HepG2 (cell line): ENCODE data around the gene CHCHD3. TPM values are rescaled to one million over a fixed set of nuclear protein-coding genes. Genes with fewer than 3 reads are reported as not detected.

Source experiments
- ATAC-seq: fragments of 200-7000 bp; cut with Tn5 transposase; 3 replicates; pipeline ENCODE4 v1.9.1; 2020; ENCODE audit warnings: mild to moderate bottlenecking, moderate library complexity
- BruUV-seq: library from RNA; stranded (reverse); fragments of 400-500 nt; replicated peaks from 2 replicates; lab custom pipeline; 2021; lab: Mats Ljungman, UMichigan
- CTCF ChIA-PET: fragments of 300-600 bp; formaldehyde crosslinking; extraction: SDS; loops from one replicate; lab custom pipeline; 2021; ENCODE audit warnings: low total read pairs, inconsistent platforms, low intra/inter-chr PET ratio; lab: Yijun Ruan, JAX
- POLR2A ChIA-PET: fragments of 350-600 bp; sonication (Branson Sonifier 250); formaldehyde crosslinking; loops from one replicate; lab custom pipeline; 2020; ENCODE audit warnings: antibody characterized with exemption, inconsistent platforms; lab: Yijun Ruan, JAX
- DNase-seq: peaks from one replicate; pipeline ENCODE4 v3.0.0-alpha.2; 2015; ENCODE audit warnings: low spot score
- FAIRE-seq: peaks from 3 replicates; lab custom pipeline; 2011; peaks lifted over from hg19 to GRCh38; lab: Jason Lieb, UNC
- H2AFZ ChIP-seq: one replicate; pipeline ENCODE4 v1.6.1; 2011; ENCODE audit warnings: low read length, inconsistent platforms
- H3K27ac ChIP-seq: fragments of 300-600 bp; 3 replicates; pipeline ENCODE4 v1.8.0; 2011; ENCODE audit warnings: mixed run types, mild to moderate bottlenecking, mixed read lengths, low read length, inconsistent platforms; ENCODE audit not compliant: insufficient read depth; ENCODE audit errors: extremely low read length
- H3K27me3 ChIP-seq, 2 experiments: fragments of 200-600 bp in 1 of 2; 2 replicates in 1 of 2; 3 replicates in 1 of 2; pipeline versions ENCODE4 v1.6.0 to v1.8.0; 2011; ENCODE audit warnings: low read length in 2 of 2, mild to moderate bottlenecking in 2 of 2, moderate library complexity in 2 of 2, inconsistent platforms in 1 of 2; ENCODE audit not compliant: insufficient read depth in 2 of 2, control insufficient read depth in 1 of 2
- H3K36me3 ChIP-seq, 2 experiments: fragments of 200-600 bp in 1 of 2; replicated peaks in 1 of 2; 2 replicates in 1 of 2; 3 replicates in 1 of 2; pipeline versions ENCODE4 v1.5.1 to v1.8.0; 2011; ENCODE audit warnings: low read length in 2 of 2, inconsistent platforms in 1 of 2; ENCODE audit not compliant: insufficient read depth in 2 of 2, control insufficient read depth in 1 of 2
- H3K4me1 ChIP-seq: 2 replicates; pipeline ENCODE4 v1.5.1; 2012; ENCODE audit warnings: low read length, inconsistent platforms; ENCODE audit not compliant: insufficient read depth
- H3K4me2 ChIP-seq: 2 replicates; pipeline ENCODE4 v1.6.0; 2011; ENCODE audit warnings: low read depth, low read length, inconsistent platforms
- H3K4me3 ChIP-seq, 3 experiments: fragments of 200-600 bp in 1 of 3; sonication (generic), shearing (Covaris generic) in 1 of 3; replicated peaks in 1 of 3; 2 replicates each; pipeline ENCODE4 v1.5.1; 2011 to 2016; ENCODE audit warnings: low read length in 3 of 3, inconsistent platforms in 2 of 3, low read depth in 2 of 3, mild to moderate bottlenecking in 2 of 3, control low read depth in 1 of 3, mixed read lengths in 1 of 3; ENCODE audit not compliant: insufficient read depth in 1 of 3
- H3K79me2 ChIP-seq: one replicate; pipeline ENCODE4 v1.6.1; 2011; ENCODE audit warnings: low read length, inconsistent platforms; ENCODE audit not compliant: insufficient read depth
- H3K9ac ChIP-seq: 2 replicates; pipeline ENCODE4 v1.6.0; 2011; ENCODE audit warnings: mild to moderate bottlenecking, low read depth, low read length, inconsistent platforms; ENCODE audit not compliant: insufficient read depth
- H3K9me3 ChIP-seq: 2 replicates; pipeline ENCODE4 v1.5.1; 2012; ENCODE audit warnings: mild to moderate bottlenecking, low read length
- H4K20me1 ChIP-seq: 2 replicates; pipeline ENCODE4 v1.6.0; 2011; ENCODE audit warnings: inconsistent platforms, mild to moderate bottlenecking, low read length, moderate library complexity; ENCODE audit not compliant: insufficient read depth
- CERS6 ChIP-seq: sonication (generic); formaldehyde crosslinking; IDR thresholded peaks from 2 replicates; pipeline ENCODE4 v1.5.0; 2020; ENCODE audit warnings: missing genetic modification reagents
- DDIT3 ChIP-seq: sonication (generic); formaldehyde crosslinking; IDR thresholded peaks from 2 replicates; pipeline ENCODE4 v1.4.0; 2020; ENCODE audit warnings: mild to moderate bottlenecking, missing genetic modification reagents
- GATA4 ChIP-seq: sonication (generic); IDR thresholded peaks from 2 replicates; pipeline ENCODE4 v1.6.1; 2016; ENCODE audit warnings: antibody characterized with exemption, low read depth, borderline replicate concordance
- NPAS2 ChIP-seq: sonication (generic); formaldehyde crosslinking; IDR thresholded peaks from 2 replicates; pipeline ENCODE4 v1.8.0; 2022; ENCODE audit warnings: mild to moderate bottlenecking, missing genetic modification reagents, borderline replicate concordance
- RFX1 ChIP-seq: fragments of 450-650 bp; IDR thresholded peaks from 2 replicates; pipeline ENCODE4 v1.6.1; 2017
- XRCC5 ChIP-seq: fragments of 200-400 bp; formaldehyde crosslinking; optimal IDR thresholded peaks from 2 replicates; pipeline ENCODE3; 2017; ENCODE audit warnings: mild to moderate bottlenecking, low read length
- ZNF530 ChIP-seq: sonication (generic); formaldehyde crosslinking; IDR thresholded peaks from 2 replicates; pipeline ENCODE4 v1.5.0; 2020; ENCODE audit warnings: low read depth, mild to moderate bottlenecking, missing genetic modification reagents
- ZNF556 ChIP-seq: sonication (generic); formaldehyde crosslinking; IDR thresholded peaks from 2 replicates; pipeline ENCODE4 v1.4.0; 2020; ENCODE audit warnings: mild to moderate bottlenecking, missing genetic modification reagents, borderline replicate concordance
- ZSCAN31 ChIP-seq: sonication (generic); formaldehyde crosslinking; IDR thresholded peaks from 2 replicates; pipeline ENCODE4 v1.5.0; 2020; ENCODE audit warnings: low read depth, mild to moderate bottlenecking, missing genetic modification reagents
- WGBS: methylation state at CpG from one replicate; pipeline ENCODE4 v1.1.6; 2017; ENCODE audit warnings: low lambda C conversion rate; 5-methylcytosine and 5-hydroxymethylcytosine counted together
- in situ Hi-C: cut with HindIII; loops from 2 replicates; pipeline ENCODE4 v1.10.0; 2017; ENCODE audit warnings: low pct_unique_long_range_greater_than_20kb; ENCODE audit not compliant: extremely low pct_ligation_motif_present
- intact Hi-C: fragments of 100-400 bp; cut with micrococcal nuclease; formaldehyde crosslinking; loops from one replicate; pipeline ENCODE4 v1.10.0; 2022; ENCODE audit not compliant: unreplicated experiment
- polyA plus RNA-seq, 8 experiments: library from polyadenylated mRNA; depleted of rRNA in 3 of 8; stranded (reverse) in 7 of 8; unstranded in 1 of 8; fragments of >200 nt; fragmentation: Illumina TruSeq in 4 of 8; extraction: Trizol in 4 of 8; gene quantifications; 2 replicates each; pipeline versions ENCODE4 v1.2.1 to v1.2.3, GENCODE V29; 2011 to 2016; ENCODE audit warnings: low read depth in 4 of 8, missing spikeins in 1 of 8, mixed read lengths in 1 of 8; ENCODE audit not compliant: insufficient read depth in 1 of 8
- total RNA-seq, 5 experiments: library from RNA; depleted of rRNA; stranded (reverse); fragments of >200 nt; fragmentation: Illumina TruSeq; extraction: Trizol; gene quantifications; 2 replicates each; pipeline ENCODE4 v1.2.3, GENCODE V29; 2016; ENCODE audit warnings: low read depth in 1 of 5
- TF ChIP-seq, protein P1 (sequence below): sonication (generic); formaldehyde crosslinking; IDR thresholded peaks from 2 replicates; pipeline ENCODE4 v1.4.0; 2020; ENCODE audit warnings: mild to moderate bottlenecking, missing genetic modification reagents

Gene CHCHD3
- total and polyA plus RNA-seq, 2 of the 13 experiments (the other 11 are each of a cell fraction or from before 2014, with no cell fraction given) = 32.7 to 86.8 TPM

DNA sequence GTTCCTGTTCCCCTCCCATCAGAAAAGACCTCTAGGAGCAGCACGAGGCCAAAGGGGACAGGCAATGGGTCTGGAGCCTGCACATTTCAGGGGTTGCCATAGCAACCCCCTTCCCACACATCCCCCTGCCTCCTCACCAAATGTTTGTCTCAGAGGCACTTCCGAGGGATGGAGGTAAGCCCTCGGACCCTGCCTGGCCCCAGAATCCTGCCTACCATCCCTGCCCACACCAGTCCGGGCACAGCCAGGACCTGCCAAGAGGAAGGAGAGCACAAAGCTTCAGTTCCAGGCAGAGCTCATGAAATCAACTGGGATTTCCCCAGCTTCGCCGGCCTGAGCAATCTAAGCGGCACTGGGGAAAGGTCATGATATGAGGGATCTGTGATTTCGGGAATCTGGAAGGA is 330.6 kb downstream of the CHCHD3 start:
- Histone ChIP-seq H3K4me2 (no peak overlapping the region), H3K27me3 (peaks cover 0 to 36% of the 10 kb centered on the region in 2 experiments; a peak in 3 of 5 replicates), H3K36me3 (no peaks in the 10 kb centered on the region), H2AFZ (no peak overlapping the region), H4K20me1 (no peaks in the 10 kb centered on the region), H3K9me3 (no peaks in the 10 kb centered on the region), H3K4me1 (no peaks in the 10 kb centered on the region), H3K9ac (no peak overlapping the region), H3K4me3 (no peak overlapping the region), H3K27ac (no peak overlapping the region), H3K79me2 (no peaks in the 10 kb centered on the region)
- intact Hi-C loops (no loop called here), in situ Hi-C loops (no loop called here)
- POLR2A ChIA-PET = no interaction called here
- WGBS = 3% methylated on average over 4 of the region's 8 CpGs
- no TSS peak for BruUV-seq
- TF ChIP-seq ZNF556 (CRISPR knock-in tag) = no peak
- peak; percentile 21; the same call in 1 of the 2 replicates for TF ChIP-seq RFX1
- FAIRE-seq (no peak), ATAC-seq (no peak), DNase-seq (no peak)
- CTCF ChIA-PET = no interaction called here

DNA sequence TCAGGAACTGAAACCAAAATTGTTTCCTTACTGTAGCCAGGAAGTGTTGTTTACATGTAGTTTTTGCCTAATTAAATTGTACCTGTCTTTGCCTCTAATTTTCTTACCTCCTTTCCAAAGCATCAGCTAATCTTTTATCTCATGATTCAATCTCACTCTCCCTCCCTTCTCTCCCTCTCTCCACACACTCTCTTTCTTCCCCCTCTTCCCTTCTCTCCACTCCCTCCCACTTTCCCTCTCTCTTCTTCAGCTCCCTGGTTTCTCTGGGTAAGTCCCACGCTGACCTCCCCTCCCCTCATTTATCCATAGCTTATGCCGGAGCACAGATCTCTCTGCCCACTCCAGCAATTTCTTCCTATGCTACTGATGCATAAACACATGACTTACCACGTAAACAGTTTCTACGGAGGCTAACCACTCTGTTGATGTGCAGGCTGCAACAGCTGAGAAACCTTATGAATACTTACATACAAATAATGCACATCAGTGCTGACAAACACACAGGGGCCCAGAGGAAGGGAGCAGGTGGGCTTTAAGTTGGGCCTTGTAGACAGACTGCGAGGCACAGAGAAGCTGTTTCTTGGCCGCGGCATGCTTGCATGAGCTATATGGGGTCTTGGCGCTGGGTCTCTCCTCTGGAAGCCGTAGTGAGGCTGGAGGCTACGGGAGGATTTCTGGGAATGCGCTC is 331.2 kb downstream of the CHCHD3 start:
- no peak overlapping the region for H3K27ac ChIP-seq
- no peak for FAIRE-seq
- intact Hi-C loops = no loop called here
- no peaks in the 10 kb centered on the region for H3K4me1 ChIP-seq
- no peak overlapping the region for H2AFZ ChIP-seq
- H3K27me3 ChIP-seq = peaks cover 0 to 36% of the 10 kb centered on the region in 2 experiments; a peak in 3 of 5 replicates
- H3K9me3 ChIP-seq = no peaks in the 10 kb centered on the region
- 1% methylated on average over 4 of the region's 11 CpGs for WGBS
- H4K20me1 ChIP-seq = no peaks in the 10 kb centered on the region
- no peak overlapping the region for H3K9ac ChIP-seq
- ATAC-seq = no peak
- in situ Hi-C loops = no loop called here
- POLR2A ChIA-PET = no interaction called here
- no peak overlapping the region for H3K4me3 ChIP-seq
- BruUV-seq = no TSS peak
- TF ChIP-seq CERS6 (no peak), GATA4 (no peak), NPAS2 (CRISPR knock-in tag) (no peak), ZNF530 (CRISPR knock-in tag) (no peak), ZSCAN31 (CRISPR knock-in tag) (no peak), DDIT3 (no peak), XRCC5 (no peak)
- TF ChIP-seq, protein P1, sequence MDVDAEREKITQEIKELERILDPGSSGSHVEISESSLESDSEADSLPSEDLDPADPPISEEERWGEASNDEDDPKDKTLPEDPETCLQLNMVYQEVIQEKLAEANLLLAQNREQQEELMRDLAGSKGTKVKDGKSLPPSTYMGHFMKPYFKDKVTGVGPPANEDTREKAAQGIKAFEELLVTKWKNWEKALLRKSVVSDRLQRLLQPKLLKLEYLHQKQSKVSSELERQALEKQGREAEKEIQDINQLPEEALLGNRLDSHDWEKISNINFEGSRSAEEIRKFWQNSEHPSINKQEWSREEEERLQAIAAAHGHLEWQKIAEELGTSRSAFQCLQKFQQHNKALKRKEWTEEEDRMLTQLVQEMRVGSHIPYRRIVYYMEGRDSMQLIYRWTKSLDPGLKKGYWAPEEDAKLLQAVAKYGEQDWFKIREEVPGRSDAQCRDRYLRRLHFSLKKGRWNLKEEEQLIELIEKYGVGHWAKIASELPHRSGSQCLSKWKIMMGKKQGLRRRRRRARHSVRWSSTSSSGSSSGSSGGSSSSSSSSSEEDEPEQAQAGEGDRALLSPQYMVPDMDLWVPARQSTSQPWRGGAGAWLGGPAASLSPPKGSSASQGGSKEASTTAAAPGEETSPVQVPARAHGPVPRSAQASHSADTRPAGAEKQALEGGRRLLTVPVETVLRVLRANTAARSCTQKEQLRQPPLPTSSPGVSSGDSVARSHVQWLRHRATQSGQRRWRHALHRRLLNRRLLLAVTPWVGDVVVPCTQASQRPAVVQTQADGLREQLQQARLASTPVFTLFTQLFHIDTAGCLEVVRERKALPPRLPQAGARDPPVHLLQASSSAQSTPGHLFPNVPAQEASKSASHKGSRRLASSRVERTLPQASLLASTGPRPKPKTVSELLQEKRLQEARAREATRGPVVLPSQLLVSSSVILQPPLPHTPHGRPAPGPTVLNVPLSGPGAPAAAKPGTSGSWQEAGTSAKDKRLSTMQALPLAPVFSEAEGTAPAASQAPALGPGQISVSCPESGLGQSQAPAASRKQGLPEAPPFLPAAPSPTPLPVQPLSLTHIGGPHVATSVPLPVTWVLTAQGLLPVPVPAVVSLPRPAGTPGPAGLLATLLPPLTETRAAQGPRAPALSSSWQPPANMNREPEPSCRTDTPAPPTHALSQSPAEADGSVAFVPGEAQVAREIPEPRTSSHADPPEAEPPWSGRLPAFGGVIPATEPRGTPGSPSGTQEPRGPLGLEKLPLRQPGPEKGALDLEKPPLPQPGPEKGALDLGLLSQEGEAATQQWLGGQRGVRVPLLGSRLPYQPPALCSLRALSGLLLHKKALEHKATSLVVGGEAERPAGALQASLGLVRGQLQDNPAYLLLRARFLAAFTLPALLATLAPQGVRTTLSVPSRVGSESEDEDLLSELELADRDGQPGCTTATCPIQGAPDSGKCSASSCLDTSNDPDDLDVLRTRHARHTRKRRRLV (CRISPR knock-in tag) = no peak
- TF ChIP-seq, all 625 proteins: peak for 0
- no peak for DNase-seq
- CTCF ChIA-PET = no interaction called here
- Histone ChIP-seq H3K4me2 (no peak overlapping the region), H3K36me3 (no peaks in the 10 kb centered on the region), H3K79me2 (no peaks in the 10 kb centered on the region)
